ENCODE measurements around the gene DAGLA.

DAGLA gene

GRCh38 chr11:61739966-61740365 lies 59.8 kb downstream of the DAGLA start:
- ChIA-PET POLR2A (interaction anchor here (1.0 kb wide), 1 partner anchor 21 kb away, joined by 4 read pairs; no protein-coding TSS in a partner anchor), CTCF (no interaction called here)
- DNase-seq (ENCODE audit: extremely low spot score), result no peak
- TF ChIP-seq BHLHE40 (IDR thresholded peaks at IDR 0.05; ENCODE audit: borderline replicate concordance), result no peak
- no peak for TF ChIP-seq LEF1 (IDR thresholded peaks at IDR 0.05; ENCODE audit: borderline replicate concordance)
- no peak for TF ChIP-seq SP1 (IDR thresholded peaks at IDR 0.05)
- TF ChIP-seq FOXA1 (IDR thresholded peaks at IDR 0.05), result no peak
- TF ChIP-seq ELF4 (IDR thresholded peaks at IDR 0.05), result no peak
- no peak for TF ChIP-seq HDGF (IDR thresholded peaks at IDR 0.05; ENCODE audit: borderline replicate concordance)
- no peak for TF ChIP-seq ARNT (IDR thresholded peaks at IDR 0.05)
- TF ChIP-seq SUZ12 (IDR thresholded peaks at IDR 0.05), result no peak
- no peak for TF ChIP-seq CTBP1 (IDR thresholded peaks at IDR 0.05; ENCODE audit: borderline replicate concordance)
- TF ChIP-seq FOXM1 (IDR thresholded peaks at IDR 0.05; ENCODE audit: borderline replicate concordance), result no peak
- no peak for TF ChIP-seq ZNF384 (IDR thresholded peaks at IDR 0.05)
- TF ChIP-seq L3MBTL2 (conservative IDR thresholded peaks at IDR 0.05), result no peak
- TF ChIP-seq PKNOX1 (IDR thresholded peaks at IDR 0.05), result no peak
- no peak for TF ChIP-seq NFRKB (IDR thresholded peaks at IDR 0.05)
- no peak for TF ChIP-seq FOXK2 (IDR thresholded peaks at IDR 0.05)
- no peak for TF ChIP-seq TARDBP (IDR thresholded peaks at IDR 0.05)

- CTCF ChIA-PET, result no interaction called here
- POLR2A ChIA-PET, result no interaction called here
- no peak for TF ChIP-seq CTBP1 (IDR thresholded peaks at IDR 0.05; ENCODE audit: borderline replicate concordance)
- TF ChIP-seq ZNF384 (IDR thresholded peaks at IDR 0.05), result no peak
- TF ChIP-seq NFRKB (IDR thresholded peaks at IDR 0.05), result no peak
- TF ChIP-seq SP1 (IDR thresholded peaks at IDR 0.05), result no peak
- no peak for TF ChIP-seq LEF1 (IDR thresholded peaks at IDR 0.05; ENCODE audit: borderline replicate concordance)
- no peak for TF ChIP-seq FOXA1 (IDR thresholded peaks at IDR 0.05)
- no peak for TF ChIP-seq ARNT (IDR thresholded peaks at IDR 0.05)
- no peak for TF ChIP-seq HDGF (IDR thresholded peaks at IDR 0.05; ENCODE audit: borderline replicate concordance)
- TF ChIP-seq TARDBP (IDR thresholded peaks at IDR 0.05), result no peak
- TF ChIP-seq L3MBTL2 (conservative IDR thresholded peaks at IDR 0.05), result no peak
- no peak for TF ChIP-seq FOXM1 (IDR thresholded peaks at IDR 0.05; ENCODE audit: borderline replicate concordance)
- no peak for TF ChIP-seq ELF4 (IDR thresholded peaks at IDR 0.05)
- no peak for TF ChIP-seq BHLHE40 (IDR thresholded peaks at IDR 0.05; ENCODE audit: borderline replicate concordance)
- no peak for TF ChIP-seq FOXK2 (IDR thresholded peaks at IDR 0.05)
- no peak for TF ChIP-seq SUZ12 (IDR thresholded peaks at IDR 0.05)
- no peak for TF ChIP-seq PKNOX1 (IDR thresholded peaks at IDR 0.05)
- DNase-seq (ENCODE audit: extremely low spot score), result no peak
Measured at GRCh38 chr11:61742391-61742790, 62.2 kb downstream of the DAGLA start.

GRCh38 chr11:61743486-61744095 lies 63.4 kb downstream of the DAGLA start:
- DNase-seq (ENCODE audit: extremely low spot score), result no peak
- CTCF ChIA-PET, result interaction anchor here (0.8 to 1.7 kb wide), 3 partner anchors 10 to 60 kb away, joined by 3 to 7 read pairs (median 3); no protein-coding TSS in a partner anchor
- TF ChIP-seq PKNOX1 (IDR thresholded peaks at IDR 0.05), result no peak
- no peak for TF ChIP-seq CTBP1 (IDR thresholded peaks at IDR 0.05; ENCODE audit: borderline replicate concordance)
- TF ChIP-seq HDGF (IDR thresholded peaks at IDR 0.05; ENCODE audit: borderline replicate concordance), result no peak
- TF ChIP-seq FOXM1 (IDR thresholded peaks at IDR 0.05; ENCODE audit: borderline replicate concordance), result no peak
- TF ChIP-seq ARNT (IDR thresholded peaks at IDR 0.05), result no peak
- POLR2A ChIA-PET, result interaction anchor here (0.6 to 1.3 kb wide), 2 partner anchors 16 to 25 kb away, joined by 3 to 6 read pairs; no protein-coding TSS in a partner anchor

- POLR2A ChIA-PET, result interaction anchor here (0.6 to 1.3 kb wide), 3 partner anchors 16 to 44 kb away, joined by 3 to 6 read pairs (median 3); no protein-coding TSS in a partner anchor
- CTCF ChIA-PET, result interaction anchor here (0.6 to 1.7 kb wide), 4 partner anchors 11 to 145 kb away, joined by 3 to 7 read pairs (median 3); no protein-coding TSS in a partner anchor
- no peak for TF ChIP-seq NFRKB (IDR thresholded peaks at IDR 0.05)
- TF ChIP-seq FOXM1 (IDR thresholded peaks at IDR 0.05; ENCODE audit: borderline replicate concordance), result no peak
- TF ChIP-seq TARDBP (IDR thresholded peaks at IDR 0.05), result no peak
- no peak for TF ChIP-seq L3MBTL2 (conservative IDR thresholded peaks at IDR 0.05)
- no peak for TF ChIP-seq LEF1 (IDR thresholded peaks at IDR 0.05; ENCODE audit: borderline replicate concordance)
- no peak for TF ChIP-seq BHLHE40 (IDR thresholded peaks at IDR 0.05; ENCODE audit: borderline replicate concordance)
- no peak for TF ChIP-seq ARNT (IDR thresholded peaks at IDR 0.05)
- no peak for TF ChIP-seq SP1 (IDR thresholded peaks at IDR 0.05)
- DNase-seq (ENCODE audit: extremely low spot score), result no peak
Measured at GRCh38 chr11:61744181-61744580, 64.0 kb downstream of the DAGLA start.

- no peak for DNase-seq (ENCODE audit: extremely low spot score)
- ChIA-PET CTCF (interaction anchor here (0.6 to 1.7 kb wide), 3 partner anchors 12 to 146 kb away, joined by 3 to 7 read pairs (median 3); no protein-coding TSS in a partner anchor), POLR2A (interaction anchor here (0.7 to 1.3 kb wide), 2 partner anchors 26 to 43 kb away, joined by 3 to 6 read pairs; no protein-coding TSS in a partner anchor)
- TF ChIP-seq ZNF384 (IDR thresholded peaks at IDR 0.05), result no peak
- TF ChIP-seq FOXK2 (IDR thresholded peaks at IDR 0.05), result no peak
- TF ChIP-seq FOXM1 (IDR thresholded peaks at IDR 0.05; ENCODE audit: borderline replicate concordance), result no peak
- TF ChIP-seq LEF1 (IDR thresholded peaks at IDR 0.05; ENCODE audit: borderline replicate concordance), result no peak
- TF ChIP-seq ARNT (IDR thresholded peaks at IDR 0.05), result no peak
- TF ChIP-seq SUZ12 (IDR thresholded peaks at IDR 0.05), result no peak
- TF ChIP-seq ELF4 (IDR thresholded peaks at IDR 0.05), result no peak
- no peak for TF ChIP-seq BHLHE40 (IDR thresholded peaks at IDR 0.05; ENCODE audit: borderline replicate concordance)
- no peak for TF ChIP-seq PKNOX1 (IDR thresholded peaks at IDR 0.05)
- TF ChIP-seq HDGF (IDR thresholded peaks at IDR 0.05; ENCODE audit: borderline replicate concordance), result no peak
- no peak for TF ChIP-seq FOXA1 (IDR thresholded peaks at IDR 0.05)
- TF ChIP-seq CTBP1 (IDR thresholded peaks at IDR 0.05; ENCODE audit: borderline replicate concordance), result no peak
- TF ChIP-seq NFRKB (IDR thresholded peaks at IDR 0.05), result no peak
- TF ChIP-seq L3MBTL2 (conservative IDR thresholded peaks at IDR 0.05), result no peak
Measured at GRCh38 chr11:61744609-61745156, 64.5 kb downstream of the DAGLA start.
